ENCODE results near the gene HAO1.

HAO1 gene

GRCh38 chr20:7940341-7940740 lies at the start of gene HAO1:
Gene HAO1 (minus strand): TSS chr20:7940458. CDS start chr20:7940422, 36 bp downstream.
- H3K27ac ChIP-seq (ENCODE audit: low read length), result no peak within 1 kb of the TSS
- no peak for DNase-seq (ENCODE audit: low read depth, low spot score)
- no peak within 1 kb of the TSS for H3K4me3 ChIP-seq (ENCODE audit: low read length)
- H3K9me3 ChIP-seq (ENCODE audit: control insufficient read depth, insufficient read depth, low read length), result no peaks in the 10 kb centered on the region
- no peaks in the 10 kb centered on the region for H3K4me1 ChIP-seq (ENCODE audit: control insufficient read depth, insufficient read depth, low read length)
- H3K27me3 ChIP-seq (ENCODE audit: control insufficient read depth, insufficient read depth, low read length), result no peaks in the 10 kb centered on the region
- WGBS (ENCODE audit: insufficient coverage, insufficient read length), result no CpG with 5 or more reads among the region's 3 CpGs
- H3K36me3 ChIP-seq (ENCODE audit: control insufficient read depth, insufficient read depth, low read length), result no peaks in the 10 kb centered on the region

GRCh38 chr20:7989379-7989778 lies 49.1 kb upstream of the HAO1 start:
- WGBS (ENCODE audit: insufficient coverage, insufficient read length), result no CpG with 5 or more reads among the region's 1 CpG
- Histone ChIP-seq H3K36me3 (ENCODE audit: control insufficient read depth, insufficient read depth, low read length) (no peaks in the 10 kb centered on the region), H3K27ac (ENCODE audit: low read length) (no peak overlapping the region), H3K27me3 (ENCODE audit: control insufficient read depth, insufficient read depth, low read length) (no peaks in the 10 kb centered on the region), H3K9me3 (ENCODE audit: control insufficient read depth, insufficient read depth, low read length) (peaks cover 1% of the 10 kb centered on the region; the same call in 1 of the 2 replicates), H3K4me1 (ENCODE audit: control insufficient read depth, insufficient read depth, low read length) (no peaks in the 10 kb centered on the region), H3K4me3 (ENCODE audit: low read length) (no peak overlapping the region)
- no peak for DNase-seq (ENCODE audit: low read depth, low spot score)

GRCh38 chr20:7985916-7986315 lies 45.7 kb upstream of the HAO1 start:
- Histone ChIP-seq H3K36me3 (ENCODE audit: control insufficient read depth, insufficient read depth, low read length) (no peaks in the 10 kb centered on the region), H3K4me3 (ENCODE audit: low read length) (no peak overlapping the region), H3K9me3 (ENCODE audit: control insufficient read depth, insufficient read depth, low read length) (no peaks in the 10 kb centered on the region), H3K4me1 (ENCODE audit: control insufficient read depth, insufficient read depth, low read length) (no peaks in the 10 kb centered on the region), H3K27me3 (ENCODE audit: control insufficient read depth, insufficient read depth, low read length) (no peaks in the 10 kb centered on the region), H3K27ac (ENCODE audit: low read length) (no peak overlapping the region)
- no CpG with 5 or more reads among the region's 4 CpGs for WGBS (ENCODE audit: insufficient coverage, insufficient read length)
- no peak for DNase-seq (ENCODE audit: low read depth, low spot score)

DNA sequence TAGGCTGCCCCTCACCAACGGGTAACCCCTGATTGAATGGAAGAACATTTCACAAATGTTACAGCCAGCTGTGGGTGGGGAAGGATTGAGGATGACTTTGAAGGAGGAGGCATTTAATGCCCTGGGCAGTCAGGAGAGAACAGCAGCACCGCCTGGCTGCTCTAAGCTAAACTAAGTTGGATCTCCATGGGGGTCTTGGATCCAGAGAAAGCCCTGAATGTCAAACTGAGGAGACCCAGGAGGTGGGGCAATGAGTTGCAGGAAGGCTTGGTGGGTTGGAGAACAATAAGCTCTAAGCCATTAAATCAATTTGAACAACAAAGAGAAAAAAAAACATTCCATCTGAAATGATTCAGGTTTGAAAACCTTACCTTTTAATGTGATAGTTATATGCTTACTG lies 43.9 kb upstream of the HAO1 start:
- H3K27ac ChIP-seq (ENCODE audit: low read length), result no peak overlapping the region
- peak; percentile 54 for DNase-seq (ENCODE audit: low read depth, low spot score)
- H3K27me3 ChIP-seq (ENCODE audit: control insufficient read depth, insufficient read depth, low read length), result no peaks in the 10 kb centered on the region
- no CpG with 5 or more reads among the region's 2 CpGs for WGBS (ENCODE audit: insufficient coverage, insufficient read length)
- H3K36me3 ChIP-seq (ENCODE audit: control insufficient read depth, insufficient read depth, low read length), result no peaks in the 10 kb centered on the region
- no peak overlapping the region for H3K4me3 ChIP-seq (ENCODE audit: low read length)
- H3K4me1 ChIP-seq (ENCODE audit: control insufficient read depth, insufficient read depth, low read length), result no peaks in the 10 kb centered on the region
- no peaks in the 10 kb centered on the region for H3K9me3 ChIP-seq (ENCODE audit: control insufficient read depth, insufficient read depth, low read length)

- no peaks in the 10 kb centered on the region for H3K36me3 ChIP-seq (ENCODE audit: control insufficient read depth, insufficient read depth, low read length)
- H3K9me3 ChIP-seq (ENCODE audit: control insufficient read depth, insufficient read depth, low read length), result no peaks in the 10 kb centered on the region
- no peak overlapping the region for H3K4me3 ChIP-seq (ENCODE audit: low read length)
- no peaks in the 10 kb centered on the region for H3K4me1 ChIP-seq (ENCODE audit: control insufficient read depth, insufficient read depth, low read length)
- no peak for DNase-seq (ENCODE audit: low read depth, low spot score)
- H3K27me3 ChIP-seq (ENCODE audit: control insufficient read depth, insufficient read depth, low read length), result no peaks in the 10 kb centered on the region
- H3K27ac ChIP-seq (ENCODE audit: low read length), result no peak overlapping the region
Measured at GRCh38 chr20:7981374-7981773, 41.1 kb upstream of the HAO1 start.

DNA sequence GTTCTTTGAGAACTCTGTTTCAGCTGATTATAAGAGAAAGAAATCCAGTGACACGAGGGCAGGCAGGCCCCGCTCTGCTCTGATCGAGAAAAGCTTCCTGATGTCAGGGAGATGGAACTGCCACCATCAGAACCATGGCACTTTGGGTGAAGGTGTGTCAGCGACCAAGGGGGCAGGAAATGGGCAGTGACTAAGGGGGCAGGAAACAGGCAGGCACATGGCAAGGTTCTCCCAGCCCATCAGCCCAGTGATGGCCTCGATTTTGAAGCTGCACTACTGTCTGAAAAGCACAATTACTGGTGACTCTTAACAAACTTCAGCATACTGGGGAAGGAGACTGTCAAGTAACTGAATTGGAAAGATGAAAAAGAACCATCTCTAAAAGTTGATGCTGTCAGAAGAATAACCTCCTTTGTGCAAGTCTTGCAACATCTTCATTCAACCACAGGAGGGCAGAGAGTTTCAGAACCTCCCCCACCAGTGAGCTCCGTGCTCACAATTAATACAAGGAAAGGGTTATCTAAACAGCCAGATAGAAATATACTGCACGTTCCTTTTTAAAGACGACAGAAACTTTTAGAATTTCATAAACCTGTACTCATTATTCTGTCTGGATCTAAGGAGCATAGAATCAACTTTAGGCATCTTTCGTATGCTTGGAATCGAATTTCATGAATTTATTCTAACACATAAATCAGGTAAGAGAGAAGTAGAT lies 40.2 kb upstream of the HAO1 start:
- H3K4me3 ChIP-seq (ENCODE audit: low read length), result no peak overlapping the region
- no peaks in the 10 kb centered on the region for H3K36me3 ChIP-seq (ENCODE audit: control insufficient read depth, insufficient read depth, low read length)
- no peaks in the 10 kb centered on the region for H3K4me1 ChIP-seq (ENCODE audit: control insufficient read depth, insufficient read depth, low read length)
- no CpG with 5 or more reads among the region's 10 CpGs for WGBS (ENCODE audit: insufficient coverage, insufficient read length)
- H3K27ac ChIP-seq (ENCODE audit: low read length), result no peak overlapping the region
- DNase-seq (ENCODE audit: low read depth, low spot score), result peak; percentile 5
- no peaks in the 10 kb centered on the region for H3K9me3 ChIP-seq (ENCODE audit: control insufficient read depth, insufficient read depth, low read length)
- H3K27me3 ChIP-seq (ENCODE audit: control insufficient read depth, insufficient read depth, low read length), result no peaks in the 10 kb centered on the region

DNA sequence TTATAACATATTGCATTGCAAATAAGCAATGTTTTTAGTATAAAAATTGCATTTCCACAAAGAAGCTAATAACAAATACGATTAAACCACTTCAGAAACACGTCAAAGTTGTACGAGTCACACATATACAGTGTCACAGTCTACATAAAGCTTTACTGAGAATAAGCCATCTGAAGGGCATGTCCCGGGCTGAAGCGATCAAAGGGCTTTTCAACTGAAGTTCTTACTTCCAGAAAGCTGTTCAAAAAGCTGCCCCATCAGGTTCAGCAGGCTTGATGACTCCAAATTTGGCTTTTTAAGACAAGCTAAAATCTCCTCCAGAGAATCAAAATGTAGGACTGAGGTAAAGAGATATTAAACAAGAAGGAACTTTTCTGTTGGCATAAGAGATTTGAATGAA lies 37.5 kb upstream of the HAO1 start:
- Histone ChIP-seq H3K27me3 (ENCODE audit: control insufficient read depth, insufficient read depth, low read length) (no peaks in the 10 kb centered on the region), H3K9me3 (ENCODE audit: control insufficient read depth, insufficient read depth, low read length) (no peaks in the 10 kb centered on the region), H3K4me3 (ENCODE audit: low read length) (no peak overlapping the region), H3K36me3 (ENCODE audit: control insufficient read depth, insufficient read depth, low read length) (no peaks in the 10 kb centered on the region), H3K4me1 (ENCODE audit: control insufficient read depth, insufficient read depth, low read length) (no peaks in the 10 kb centered on the region), H3K27ac (ENCODE audit: low read length) (no peak overlapping the region)
- WGBS (ENCODE audit: insufficient coverage, insufficient read length), result no CpG with 5 or more reads among the region's 5 CpGs
- DNase-seq (ENCODE audit: low read depth, low spot score), result no peak

DNA sequence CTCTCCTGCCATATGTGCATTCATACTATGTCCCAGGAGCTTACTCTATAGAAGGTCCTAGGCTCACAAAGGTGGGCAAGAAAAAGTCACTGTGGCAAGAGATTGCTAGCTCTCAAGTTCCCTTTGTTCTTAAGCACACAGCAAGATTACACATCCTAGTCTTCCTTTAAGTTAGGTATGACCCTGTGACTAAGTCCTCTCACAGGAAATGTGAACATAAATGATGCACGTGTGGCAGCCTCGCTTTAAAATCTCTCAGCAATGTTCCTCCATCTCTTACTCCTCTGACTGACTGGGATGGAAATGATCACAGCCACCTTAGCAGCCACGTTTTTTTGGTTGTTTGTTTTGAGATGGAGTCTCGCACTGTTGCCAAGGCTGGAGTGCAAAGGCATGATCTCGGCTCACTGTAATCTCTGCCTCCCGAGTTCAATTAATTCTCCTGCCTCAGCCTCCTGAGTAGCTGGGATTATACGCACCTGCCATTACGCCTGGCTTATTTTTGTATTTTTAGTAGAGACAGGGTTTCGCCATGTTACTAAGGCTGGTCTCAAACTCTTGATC lies 35.7 kb upstream of the HAO1 start:
- Histone ChIP-seq H3K36me3 (ENCODE audit: control insufficient read depth, insufficient read depth, low read length) (no peaks in the 10 kb centered on the region), H3K9me3 (ENCODE audit: control insufficient read depth, insufficient read depth, low read length) (no peaks in the 10 kb centered on the region), H3K27ac (ENCODE audit: low read length) (no peak overlapping the region), H3K4me1 (ENCODE audit: control insufficient read depth, insufficient read depth, low read length) (no peaks in the 10 kb centered on the region), H3K27me3 (ENCODE audit: control insufficient read depth, insufficient read depth, low read length) (no peaks in the 10 kb centered on the region), H3K4me3 (ENCODE audit: low read length) (no peak overlapping the region)
- WGBS (ENCODE audit: insufficient coverage, insufficient read length), result no CpG with 5 or more reads among the region's 9 CpGs
- no peak for DNase-seq (ENCODE audit: low read depth, low spot score)

- no peaks in the 10 kb centered on the region for H3K27me3 ChIP-seq (ENCODE audit: control insufficient read depth, insufficient read depth, low read length)
- no peaks in the 10 kb centered on the region for H3K4me1 ChIP-seq (ENCODE audit: control insufficient read depth, insufficient read depth, low read length)
- no peak overlapping the region for H3K27ac ChIP-seq (ENCODE audit: low read length)
- no peaks in the 10 kb centered on the region for H3K36me3 ChIP-seq (ENCODE audit: control insufficient read depth, insufficient read depth, low read length)
- no CpG with 5 or more reads among the region's 4 CpGs for WGBS (ENCODE audit: insufficient coverage, insufficient read length)
- no peak overlapping the region for H3K4me3 ChIP-seq (ENCODE audit: low read length)
- DNase-seq (ENCODE audit: low read depth, low spot score), result no peak
- no peaks in the 10 kb centered on the region for H3K9me3 ChIP-seq (ENCODE audit: control insufficient read depth, insufficient read depth, low read length)
Measured at GRCh38 chr20:7974785-7975435, 34.7 kb upstream of the HAO1 start.

GRCh38 chr20:7971536-7972280 lies 31.4 kb upstream of the HAO1 start:
- Histone ChIP-seq H3K4me1 (ENCODE audit: control insufficient read depth, insufficient read depth, low read length) (no peaks in the 10 kb centered on the region), H3K4me3 (ENCODE audit: low read length) (no peak overlapping the region), H3K36me3 (ENCODE audit: control insufficient read depth, insufficient read depth, low read length) (no peaks in the 10 kb centered on the region), H3K9me3 (ENCODE audit: control insufficient read depth, insufficient read depth, low read length) (no peaks in the 10 kb centered on the region), H3K27me3 (ENCODE audit: control insufficient read depth, insufficient read depth, low read length) (no peaks in the 10 kb centered on the region), H3K27ac (ENCODE audit: low read length) (no peak overlapping the region)
- WGBS (ENCODE audit: insufficient coverage, insufficient read length), result no CpG with 5 or more reads among the region's 2 CpGs
- DNase-seq (ENCODE audit: low read depth, low spot score), result no peak
